HG03108 (cell line): ENCODE data around the gene C3orf18.
"Not testable (repeated sequence)": the region's sequence is repeated elsewhere in the genome, so short reads cannot be mapped to it uniquely, and the experiment has no call there.

ENCODE experiments used
- ATAC-seq: cut with Tn5 transposase; IDR thresholded peaks from one replicate; pipeline ENCODE4 v1.9.1; 2021; ENCODE audit warnings: moderate library complexity; ENCODE audit not compliant: unreplicated experiment

Gene C3orf18

GRCh38 chr3:50525191-50525910, 42.2 kb downstream of the C3orf18 start:
- ATAC-seq, result no peak

DNA sequence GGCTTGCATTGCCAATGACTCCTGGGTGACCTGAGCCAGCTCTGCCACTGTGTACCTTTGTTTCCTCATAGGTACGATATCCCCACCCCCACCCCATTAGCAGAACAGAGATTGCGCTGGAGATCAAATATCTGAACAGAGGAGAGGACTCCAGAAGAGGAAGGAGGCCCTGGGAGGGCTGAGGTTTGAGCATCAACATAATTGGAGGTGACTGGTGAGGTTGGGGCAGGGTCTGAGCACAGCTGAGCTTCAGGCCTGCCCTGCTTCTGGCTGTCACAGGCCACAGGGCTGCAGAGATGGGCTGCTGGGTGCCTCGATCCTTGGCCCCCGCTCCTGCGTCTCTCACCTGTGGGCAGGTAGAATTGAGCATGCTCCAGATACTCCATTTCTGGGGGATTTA, 42.8 kb downstream of the C3orf18 start:
- ATAC-seq, result no peak

DNA sequence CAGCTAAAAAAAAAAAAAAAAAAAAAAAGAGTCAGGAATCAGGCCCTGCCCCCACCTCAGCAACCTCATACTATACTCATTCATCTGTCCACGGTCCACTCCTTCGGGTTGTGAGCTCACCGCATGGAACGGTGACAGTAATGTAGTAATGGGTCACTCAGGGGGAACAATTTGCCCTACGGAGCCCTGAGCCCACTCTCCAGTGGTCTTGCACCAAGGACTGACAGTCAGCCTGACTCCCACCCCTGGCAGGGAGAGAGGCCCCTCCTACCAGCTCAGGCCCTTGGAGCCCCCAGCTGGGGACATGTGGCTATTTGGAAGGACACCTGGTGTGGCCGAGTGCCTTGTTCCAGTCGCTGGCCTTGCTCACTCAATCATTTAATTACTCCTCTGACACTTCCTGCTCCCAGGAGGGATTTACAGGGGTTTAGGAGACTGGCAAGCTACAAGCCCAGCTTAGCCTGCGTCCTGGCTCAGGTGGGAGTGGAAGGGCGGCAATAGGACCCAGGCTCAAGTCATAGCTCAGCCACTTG, 44.2 kb downstream of the C3orf18 start:
- no peak for ATAC-seq

DNA sequence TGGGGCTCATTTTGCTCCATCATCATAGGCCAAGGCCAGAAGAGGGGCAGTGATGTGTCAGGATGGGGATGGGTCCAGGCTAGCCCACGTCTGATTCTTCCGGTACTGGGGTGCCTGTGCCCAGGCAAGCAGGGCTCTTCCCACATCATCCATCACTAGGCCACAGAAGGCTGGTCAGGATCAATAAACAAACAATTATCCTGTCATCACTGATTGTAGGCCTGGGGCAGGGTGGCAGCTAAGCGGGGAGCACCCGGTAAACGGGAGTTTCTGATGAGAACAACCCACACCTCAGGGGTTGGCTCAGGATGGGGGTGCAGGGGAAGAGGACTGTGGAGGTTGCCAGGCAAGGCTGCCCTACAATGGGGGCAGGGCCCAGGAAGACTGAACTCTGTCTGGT, 46.0 kb downstream of the C3orf18 start:
- ATAC-seq, result no peak

GRCh38 chr3:50520849-50521248, 46.7 kb downstream of the C3orf18 start:
- no peak for ATAC-seq

DNA sequence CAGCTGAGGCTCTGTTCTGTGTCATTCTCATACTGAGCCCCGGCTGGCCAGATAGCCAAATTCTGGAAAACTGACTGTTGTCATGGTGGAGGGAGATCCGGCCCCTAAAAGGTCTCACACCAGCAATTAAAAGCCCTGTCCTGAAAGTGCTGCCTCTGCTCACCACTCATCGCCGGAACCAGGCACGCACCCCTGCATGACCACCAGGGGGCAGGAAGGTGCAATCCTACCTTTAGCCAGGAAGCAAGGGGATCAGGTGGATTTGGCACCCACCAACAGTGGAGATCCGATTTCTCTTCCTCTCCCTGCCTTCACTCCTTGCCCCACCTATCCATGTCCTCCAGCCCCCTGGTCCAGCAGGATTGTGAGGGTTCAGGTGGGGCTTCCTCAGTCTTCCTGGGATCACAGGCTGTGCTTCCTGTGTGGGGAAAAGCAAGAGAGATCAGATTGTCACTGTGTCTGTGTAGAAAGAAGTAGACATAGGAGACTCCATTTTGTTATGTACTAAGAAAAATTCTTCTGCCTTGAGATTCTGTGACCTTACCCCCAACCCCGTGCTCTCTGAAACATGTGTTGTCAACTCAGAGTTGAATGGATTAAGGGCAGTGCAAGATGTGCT, 48.0 kb downstream of the C3orf18 start:
- no peak for ATAC-seq

GRCh38 chr3:50518436-50518835, 49.1 kb downstream of the C3orf18 start:
- ATAC-seq, result no peak

DNA sequence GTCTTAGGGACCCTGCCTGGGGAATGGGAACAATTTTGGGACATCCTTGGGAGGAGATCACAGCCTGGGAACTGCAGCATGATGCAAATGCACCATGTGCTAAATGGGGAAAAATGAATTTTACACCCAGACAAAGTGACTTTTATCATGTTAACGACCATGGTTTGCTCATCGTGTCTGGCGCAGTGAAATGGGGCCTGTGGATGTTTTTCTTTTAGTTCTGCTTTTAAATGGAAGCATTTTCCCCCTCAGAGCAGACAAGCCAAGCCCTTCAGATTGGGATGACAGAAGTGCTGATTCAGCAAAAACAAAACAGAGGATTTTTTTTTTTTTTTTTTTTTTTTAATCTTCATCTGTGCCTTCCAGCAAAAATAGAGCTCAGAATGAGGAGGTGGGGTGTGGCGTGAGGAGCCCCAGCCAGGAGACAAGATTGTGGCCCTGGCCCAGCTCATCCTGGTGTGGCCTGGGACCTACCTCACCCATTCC, 49.8 kb downstream of the C3orf18 start:
- no peak for ATAC-seq

DNA sequence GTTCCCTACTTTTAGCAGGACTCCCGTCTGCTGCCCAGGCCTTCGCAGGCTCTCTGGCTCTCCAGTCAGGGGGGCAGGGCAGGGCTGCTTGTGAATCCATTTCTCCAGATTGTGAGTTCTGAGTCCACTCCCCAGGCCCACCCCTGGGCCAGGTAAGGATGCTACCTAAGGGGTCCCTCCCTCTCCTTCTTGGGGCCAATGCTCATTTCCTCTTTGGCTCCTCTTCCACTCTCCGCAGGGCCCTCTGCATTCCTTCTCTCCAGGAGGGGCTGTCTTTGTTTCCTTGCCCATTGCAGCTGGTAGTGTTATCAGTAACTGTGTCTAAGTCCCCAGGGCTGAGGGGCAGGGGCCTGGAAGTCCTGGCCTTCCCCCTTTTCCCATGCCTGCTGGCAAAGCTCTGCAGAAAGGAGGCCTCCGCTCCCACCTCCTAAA, 51.1 kb downstream of the C3orf18 start:
- ATAC-seq, result no peak

DNA sequence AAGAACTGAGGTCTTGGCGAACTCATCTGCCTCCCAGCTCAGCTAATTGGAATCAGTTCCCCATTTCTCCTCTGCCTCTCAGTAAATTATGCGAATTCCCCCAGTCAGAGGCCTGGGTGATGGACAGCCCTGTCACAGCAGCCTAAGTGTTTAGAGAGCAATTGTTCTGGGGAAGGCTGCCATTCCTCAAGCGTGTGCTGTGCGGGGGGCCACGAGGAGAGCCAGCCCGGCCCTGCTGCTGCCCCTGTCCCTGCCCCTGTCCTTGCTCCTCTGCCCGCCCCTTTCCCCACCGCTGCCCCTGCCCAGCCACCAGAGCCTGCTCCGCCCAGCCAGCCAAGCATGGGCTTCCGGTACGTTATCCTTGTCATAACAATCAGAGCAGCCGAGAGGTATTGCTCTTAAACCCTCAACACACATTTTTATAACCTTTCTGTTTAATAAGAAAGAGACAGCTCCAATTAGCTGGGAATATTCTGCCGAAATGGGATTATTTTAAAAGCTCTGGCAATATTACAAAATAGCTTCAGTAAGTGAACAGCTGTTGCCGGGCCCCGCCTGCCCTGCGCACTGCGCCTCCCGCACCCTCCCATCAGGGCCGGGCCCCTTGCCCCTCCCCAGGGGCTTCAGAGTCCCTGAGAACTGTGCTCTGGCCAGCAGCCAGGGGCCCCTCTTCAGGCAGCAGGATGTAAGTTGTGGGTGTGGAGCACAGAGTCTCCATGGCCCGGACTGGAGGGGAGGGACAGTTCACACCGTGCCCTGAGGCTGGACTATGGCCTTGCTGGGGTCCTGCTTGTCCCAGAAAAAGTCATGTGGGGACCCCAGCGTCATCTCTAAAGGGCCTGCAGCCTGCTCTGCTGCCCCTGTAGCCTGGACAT, 51.7 kb downstream of the C3orf18 start:
- ATAC-seq, result no peak

DNA sequence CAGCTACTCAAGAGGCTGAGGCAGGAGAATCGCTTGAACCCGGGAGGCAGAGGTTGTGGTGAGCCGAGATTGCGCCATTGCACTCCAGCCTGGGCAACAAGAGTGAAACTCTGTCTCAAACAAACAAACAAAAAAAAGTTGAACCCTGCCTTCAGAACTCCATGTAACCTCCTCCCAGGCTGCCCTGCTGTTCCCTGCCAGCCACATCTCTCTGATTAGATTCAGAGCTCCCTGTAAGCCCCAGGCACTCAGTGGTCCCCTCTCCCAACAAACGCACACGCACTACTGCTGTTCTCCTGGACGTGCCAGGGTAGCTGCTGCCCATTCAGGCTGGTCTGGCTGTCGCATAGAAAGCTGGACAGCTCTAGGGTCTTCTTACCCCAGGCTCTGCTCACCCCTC, 54.6 kb downstream of the C3orf18 start:
- ATAC-seq, result not testable (repeated sequence)

DNA sequence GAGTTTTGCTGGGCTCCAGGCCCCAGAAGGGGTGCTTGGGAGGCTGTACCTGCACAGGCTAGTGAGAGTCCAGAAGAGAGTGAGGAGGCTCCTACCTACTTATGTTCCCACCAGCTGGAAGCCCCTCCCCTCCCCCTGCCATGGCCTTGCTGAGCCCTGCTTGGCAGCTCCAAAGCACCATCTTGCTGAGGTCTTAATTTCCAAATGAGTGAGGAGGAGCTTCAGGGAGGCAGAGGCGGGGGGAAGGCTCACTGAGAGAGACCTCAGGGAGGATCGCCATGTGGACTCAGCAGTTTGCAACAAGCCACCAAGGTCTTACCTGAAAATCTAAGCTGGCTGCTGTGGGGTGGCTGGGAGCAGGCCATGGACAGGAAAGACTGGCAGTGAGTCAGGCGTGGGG, 55.4 kb downstream of the C3orf18 start:
- ATAC-seq, result no peak

DNA sequence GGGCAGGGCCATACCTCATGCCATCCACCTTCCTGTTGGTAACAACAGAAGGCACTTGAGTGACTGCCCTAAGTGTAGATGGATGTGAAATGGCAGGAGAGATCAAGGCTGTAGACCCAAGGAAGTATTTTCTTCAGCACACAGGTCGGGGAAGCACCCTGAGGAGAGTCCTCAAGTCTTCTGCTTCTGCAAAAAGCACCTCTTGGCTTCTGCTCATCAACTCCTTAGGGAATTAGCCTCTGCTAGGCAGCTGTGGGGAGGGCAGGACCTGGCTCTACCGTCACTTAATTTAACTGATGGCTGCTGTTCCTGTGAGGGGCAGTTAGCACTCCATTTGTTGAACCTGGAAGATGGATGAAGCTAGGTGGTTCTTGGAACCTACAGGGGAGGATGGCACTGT, 57.2 kb downstream of the C3orf18 start:
- ATAC-seq, result no peak

- ATAC-seq, result no peak
Measured at GRCh38 chr3:50509715-50510114, 57.8 kb downstream of the C3orf18 start.

DNA sequence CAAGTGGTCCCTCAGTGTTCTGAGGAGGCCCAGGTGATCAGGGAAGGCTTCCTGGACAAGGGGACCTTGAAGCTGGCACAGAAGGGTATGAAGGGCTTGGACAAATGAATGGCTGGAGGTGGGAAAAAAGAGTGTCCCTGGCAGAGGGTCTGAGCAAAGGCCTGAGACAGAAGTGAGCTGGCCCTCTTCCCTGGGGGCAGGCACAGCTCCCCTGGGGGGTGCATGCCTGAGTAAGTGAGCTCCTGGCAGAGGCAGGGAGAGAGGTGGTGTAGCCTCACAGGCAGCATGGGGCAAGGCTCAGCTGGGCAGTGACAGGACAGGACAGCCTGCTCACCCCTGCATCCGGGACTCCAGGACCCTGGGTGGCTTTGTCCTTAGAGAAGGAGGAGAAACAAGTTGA, 58.7 kb downstream of the C3orf18 start:
- no peak for ATAC-seq
